ENCODE measurements around the gene ZNF414. TPM values are rescaled to one million over a fixed set of nuclear protein-coding genes. Genes with fewer than 3 reads are reported as not detected.
A peak's percentile ranks its signal among the peaks of the same experiment; 100 is the strongest.

Gene ZNF414
- total RNA-seq, 2 experiments from 2014 or later: 36.3 to 38.0 TPM

DNA sequence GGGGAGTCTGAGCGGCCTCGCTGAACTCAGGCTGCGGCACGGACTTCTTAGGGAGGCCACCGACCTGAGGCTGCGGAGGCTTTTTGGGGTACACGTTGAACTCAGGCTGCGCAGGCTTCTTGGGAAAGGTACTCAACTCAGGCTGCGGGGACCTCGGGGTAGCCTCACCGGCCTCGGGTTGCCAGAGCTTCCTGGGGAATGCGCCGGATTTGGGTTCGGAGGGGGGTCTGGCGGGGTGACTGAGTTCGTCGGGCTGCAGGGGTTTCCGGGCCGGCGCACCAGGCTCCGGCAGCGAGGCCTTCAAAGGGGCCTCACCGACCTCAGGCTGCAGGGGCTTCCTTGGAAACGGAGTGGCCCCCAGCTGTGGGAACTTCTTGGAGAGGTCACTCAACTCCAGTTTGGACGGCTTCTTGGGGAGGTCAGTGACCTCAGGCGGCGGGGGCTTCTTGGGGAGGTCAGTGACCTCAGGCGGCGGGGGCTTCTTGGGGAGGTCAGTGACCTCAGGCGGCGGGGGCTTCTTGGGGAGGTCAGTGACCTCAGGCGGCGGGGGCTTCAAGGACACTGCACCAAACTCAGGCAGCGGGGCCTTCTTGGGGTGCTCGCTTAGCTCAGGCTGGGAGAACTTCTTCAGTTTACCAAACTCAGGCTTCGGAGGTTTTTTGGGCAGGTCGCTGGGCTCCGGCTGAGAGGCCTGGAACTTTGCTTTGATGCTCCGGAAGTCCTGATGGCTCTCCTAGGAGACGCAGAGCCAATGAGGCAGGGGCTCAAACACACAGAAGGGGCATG lies 14.7 kb downstream of the ZNF414 start:
- no peaks in the 10 kb centered on the region for H3K36me3 ChIP-seq (ENCODE audit: insufficient read depth, low read length)
- Mint-ChIP-seq H3K4me3 (no peak overlapping the region), H3K36me3 (ENCODE audit: low read depth) (no peaks in the 10 kb centered on the region), H3K27ac (no peak overlapping the region), H3K9me3 (no peaks in the 10 kb centered on the region), H3K27me3 (no peaks in the 10 kb centered on the region), H3K4me1 (ENCODE audit: low read depth) (peaks cover 22% of the 10 kb centered on the region)
- DNase-seq: no peak
- intact Hi-C loops (cut with DNase I, micrococcal nuclease): no loop called here
- POLR2A ChIA-PET: interaction anchor here (1.1 kb wide), 1 partner anchor 10 kb away, joined by 4 read pairs; no protein-coding TSS in a partner anchor
- no peak overlapping the region for H3K4me3 ChIP-seq (ENCODE audit: low read length)
- no peaks in the 10 kb centered on the region for H3K27me3 ChIP-seq (ENCODE audit: control insufficient read depth in 1 of 2, insufficient read depth in 2 of 2, low read length in 2 of 2)
- TF ChIP-seq, protein P1, sequence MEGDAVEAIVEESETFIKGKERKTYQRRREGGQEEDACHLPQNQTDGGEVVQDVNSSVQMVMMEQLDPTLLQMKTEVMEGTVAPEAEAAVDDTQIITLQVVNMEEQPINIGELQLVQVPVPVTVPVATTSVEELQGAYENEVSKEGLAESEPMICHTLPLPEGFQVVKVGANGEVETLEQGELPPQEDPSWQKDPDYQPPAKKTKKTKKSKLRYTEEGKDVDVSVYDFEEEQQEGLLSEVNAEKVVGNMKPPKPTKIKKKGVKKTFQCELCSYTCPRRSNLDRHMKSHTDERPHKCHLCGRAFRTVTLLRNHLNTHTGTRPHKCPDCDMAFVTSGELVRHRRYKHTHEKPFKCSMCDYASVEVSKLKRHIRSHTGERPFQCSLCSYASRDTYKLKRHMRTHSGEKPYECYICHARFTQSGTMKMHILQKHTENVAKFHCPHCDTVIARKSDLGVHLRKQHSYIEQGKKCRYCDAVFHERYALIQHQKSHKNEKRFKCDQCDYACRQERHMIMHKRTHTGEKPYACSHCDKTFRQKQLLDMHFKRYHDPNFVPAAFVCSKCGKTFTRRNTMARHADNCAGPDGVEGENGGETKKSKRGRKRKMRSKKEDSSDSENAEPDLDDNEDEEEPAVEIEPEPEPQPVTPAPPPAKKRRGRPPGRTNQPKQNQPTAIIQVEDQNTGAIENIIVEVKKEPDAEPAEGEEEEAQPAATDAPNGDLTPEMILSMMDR (IDR thresholded peaks at IDR 0.05): no peak
- CTCF ChIA-PET: no interaction called here
- ATAC-seq (ENCODE audit: poor library complexity): no peak
- no peak overlapping the region for H3K27ac ChIP-seq (ENCODE audit: low read depth in 1 of 2, low read length in 2 of 2)
- no peaks in the 10 kb centered on the region for H3K9me3 ChIP-seq (ENCODE audit: control insufficient read depth in 1 of 2, insufficient read depth in 1 of 2, low read length in 2 of 2)
- peaks cover 30% of the 10 kb centered on the region for H3K4me1 ChIP-seq (ENCODE audit: insufficient read depth, low read length)

GRCh38 chr19:8498295-8498694 lies 15.7 kb downstream of the ZNF414 start:
- no peaks in the 10 kb centered on the region for H3K36me3 ChIP-seq (ENCODE audit: insufficient read depth, low read length)
- CTCF ChIA-PET: no interaction called here
- no peak overlapping the region for H3K4me3 ChIP-seq (ENCODE audit: low read length)
- H3K27ac ChIP-seq (ENCODE audit: low read depth in 1 of 2, low read length in 2 of 2): no peak overlapping the region
- no peaks in the 10 kb centered on the region for H3K27me3 ChIP-seq (ENCODE audit: control insufficient read depth in 1 of 2, insufficient read depth in 2 of 2, low read length in 2 of 2)
- POLR2A ChIA-PET: interaction anchor here (1.0 kb wide), 1 partner anchor 19 kb away, joined by 3 read pairs; no protein-coding TSS in a partner anchor
- peaks cover 28% of the 10 kb centered on the region for H3K4me1 Mint-ChIP-seq (ENCODE audit: low read depth)
- H3K36me3 Mint-ChIP-seq (ENCODE audit: low read depth): no peaks in the 10 kb centered on the region
- intact Hi-C loops (cut with DNase I, micrococcal nuclease): no loop called here
- peaks cover 31% of the 10 kb centered on the region for H3K4me1 ChIP-seq (ENCODE audit: insufficient read depth, low read length)
- no peak overlapping the region for H3K4me3 Mint-ChIP-seq
- H3K9me3 Mint-ChIP-seq: no peaks in the 10 kb centered on the region
- TF ChIP-seq, protein P1 (IDR thresholded peaks at IDR 0.05): no peak
- H3K27me3 Mint-ChIP-seq: no peaks in the 10 kb centered on the region
- no peak for DNase-seq
- ATAC-seq (ENCODE audit: poor library complexity): no peak
- no peaks in the 10 kb centered on the region for H3K9me3 ChIP-seq (ENCODE audit: control insufficient read depth in 1 of 2, insufficient read depth in 1 of 2, low read length in 2 of 2)
- no peak overlapping the region for H3K27ac Mint-ChIP-seq

- Mint-ChIP-seq H3K9me3 (no peaks in the 10 kb centered on the region), H3K27ac (peak overlapping the region; percentile 79), H3K27me3 (no peaks in the 10 kb centered on the region), H3K36me3 (ENCODE audit: low read depth) (peaks cover 9% of the 10 kb centered on the region), H3K4me3 (no peak overlapping the region), H3K4me1 (ENCODE audit: low read depth) (peaks cover 16% of the 10 kb centered on the region)
- DNase-seq: peak in 2 of 14 experiments; percentile 24 to 35
- H3K9me3 ChIP-seq (ENCODE audit: control insufficient read depth in 1 of 2, insufficient read depth in 1 of 2, low read length in 2 of 2): no peaks in the 10 kb centered on the region
- POLR2A ChIA-PET: interaction anchor here (0.8 to 4.0 kb wide), 8 partner anchors 12 to 104 kb away, joined by 3 to 18 read pairs (median 4); partner anchors contain the start of genes HNRNPM and ZNF414
- TF ChIP-seq, protein P1 (IDR thresholded peaks at IDR 0.05): no peak
- peak overlapping the region in 1 of 2 donors; percentile 10 for H3K27ac ChIP-seq (ENCODE audit: low read depth in 1 of 2, low read length in 2 of 2)
- no peaks in the 10 kb centered on the region for H3K27me3 ChIP-seq (ENCODE audit: control insufficient read depth in 1 of 2, insufficient read depth in 2 of 2, low read length in 2 of 2)
- peaks cover 17% of the 10 kb centered on the region for H3K4me1 ChIP-seq (ENCODE audit: insufficient read depth, low read length)
- intact Hi-C loops (cut with DNase I, micrococcal nuclease): no loop called here
- H3K36me3 ChIP-seq (ENCODE audit: insufficient read depth, low read length): peaks cover 7% of the 10 kb centered on the region
- CTCF ChIA-PET: interaction anchor here (0.8 to 1.7 kb wide), 3 partner anchors 11 to 87 kb away, joined by 3 to 7 read pairs (median 5); no protein-coding TSS in a partner anchor
- no peak overlapping the region for H3K4me3 ChIP-seq (ENCODE audit: low read length)
- ATAC-seq (ENCODE audit: poor library complexity): peak; percentile 47
Observed at GRCh38 chr19:8494158-8494557, 19.8 kb downstream of the ZNF414 start.
